Cardiac muscle cell (in vitro differentiated cells and primary cell): ENCODE results near the gene B3GNT9. TPM values are rescaled to one million over a fixed set of nuclear protein-coding genes. Genes with fewer than 3 reads are reported as not detected.

ENCODE experiments used
- DNase-seq, 2 donors: peaks; one replicate each; pipeline versions ENCODE4 v3.0.0 to v3.0.0-alpha.2; 2010 to 2017; ENCODE audit warnings: low read depth in 1 of 2, low spot score in 1 of 2
- H3K27ac ChIP-seq: fragments of 200-600 bp; sonication (generic); 2 replicates; pipeline ENCODE4 v1.5.1; 2016
- H3K27me3 ChIP-seq: fragments of 200-600 bp; sonication (generic); 2 replicates; pipeline ENCODE4 v1.6.0; 2016; ENCODE audit warnings: control low read depth
- H3K36me3 ChIP-seq: fragments of 200-600 bp; sonication (generic); 2 replicates; pipeline ENCODE4 v1.5.1; 2016; ENCODE audit warnings: control low read depth
- H3K4me1 ChIP-seq: fragments of 200-600 bp; sonication (generic); 2 replicates; pipeline ENCODE4 v1.8.1; 2017; ENCODE audit warnings: low read depth, mild to moderate bottlenecking, mixed run types
- H3K4me3 ChIP-seq: fragments of 200-600 bp; sonication (generic); 2 replicates; pipeline ENCODE4 v1.5.1; 2016; ENCODE audit warnings: mild to moderate bottlenecking
- H3K9me3 ChIP-seq: fragments of 200-600 bp; sonication (generic); 2 replicates; pipeline ENCODE4 v1.5.1; 2017; ENCODE audit warnings: low read depth, mild to moderate bottlenecking, control low read depth
- CTCF ChIP-seq: IDR thresholded peaks from 2 replicates; pipeline ENCODE4 v1.5.1; 2012; ENCODE audit warnings: low read depth, mild to moderate bottlenecking, low read length
- polyA plus RNA-seq: library from polyadenylated mRNA; unstranded; fragments of >200 nt; fragmentation: Nextera tagmentation; extraction: Ambion mirVana; gene quantifications from 2 replicates; pipeline ENCODE4 v1.2.1, GENCODE V29; 2016
- total RNA-seq: library from RNA; depleted of rRNA; stranded (reverse); fragments of >200 nt; gene quantifications from 2 replicates; pipeline ENCODE4 v1.2.3, GENCODE V29; 2016

Gene B3GNT9
- total and polyA plus RNA-seq, 2 experiments from 2014 or later: 18.0 to 34.7 TPM

GRCh38 chr16:67184995-67185650 lies 34.3 kb upstream of the B3GNT9 start:
- H3K4me3 ChIP-seq: no peak overlapping the region
- H3K27me3 ChIP-seq: peaks cover 7% of the 10 kb centered on the region
- DNase-seq: peak; percentile 95 to 97
- H3K4me1 ChIP-seq: peaks cover 4% of the 10 kb centered on the region
- H3K27ac ChIP-seq: no peak overlapping the region
- TF ChIP-seq CTCF: peak; percentile 87
- no peaks in the 10 kb centered on the region for H3K36me3 ChIP-seq
- no peaks in the 10 kb centered on the region for H3K9me3 ChIP-seq

GRCh38 chr16:67184453-67184994 lies 33.7 kb upstream of the B3GNT9 start:
- TF ChIP-seq CTCF: no peak
- DNase-seq: peak in 1 of 2 donors; percentile 54
- no peaks in the 10 kb centered on the region for H3K9me3 ChIP-seq
- no peak overlapping the region for H3K27ac ChIP-seq
- peak overlapping the region; percentile 61 for H3K4me3 ChIP-seq
- H3K4me1 ChIP-seq: peaks cover 4% of the 10 kb centered on the region
- no peaks in the 10 kb centered on the region for H3K36me3 ChIP-seq
- peaks cover 7% of the 10 kb centered on the region for H3K27me3 ChIP-seq

- Histone ChIP-seq H3K9me3 (no peaks in the 10 kb centered on the region), H3K27ac (peak within 1 kb of the TSS; percentile 97), H3K27me3 (peaks cover 10% of the 10 kb centered on the region), H3K4me3 (peak within 1 kb of the TSS; percentile 61), H3K36me3 (no peaks in the 10 kb centered on the region), H3K4me1 (peaks cover 4% of the 10 kb centered on the region)
- no peak for TF ChIP-seq CTCF
- peak; percentile 97 to 99 for DNase-seq
Observed at GRCh38 chr16:67183627-67184452, 33.0 kb upstream of the B3GNT9 start, which contains the start of gene MATCAP1. Gene MATCAP1, minus strand, starts transcription at chr16:67183963. Its CDS starts 3,353 bp downstream, at chr16:67180610.

- no peak for TF ChIP-seq CTCF
- no peaks in the 10 kb centered on the region for H3K9me3 ChIP-seq
- DNase-seq: no peak
- H3K27ac ChIP-seq: no peak overlapping the region
- H3K4me1 ChIP-seq: peaks cover 4% of the 10 kb centered on the region
- peak overlapping the region; percentile 61 for H3K4me3 ChIP-seq
- H3K27me3 ChIP-seq: peaks cover 16% of the 10 kb centered on the region
- H3K36me3 ChIP-seq: no peaks in the 10 kb centered on the region
Observed at GRCh38 chr16:67183284-67183626, 32.5 kb upstream of the B3GNT9 start.

- H3K36me3 ChIP-seq: no peaks in the 10 kb centered on the region
- no peak overlapping the region for H3K27ac ChIP-seq
- no peak overlapping the region for H3K4me3 ChIP-seq
- H3K9me3 ChIP-seq: no peaks in the 10 kb centered on the region
- peaks cover 25% of the 10 kb centered on the region for H3K27me3 ChIP-seq
- no peak for DNase-seq
- H3K4me1 ChIP-seq: peaks cover 4% of the 10 kb centered on the region
- TF ChIP-seq CTCF: no peak
Observed at GRCh38 chr16:67182288-67182687, 31.5 kb upstream of the B3GNT9 start.
